Peyer's patch (tissue), 4 donors: ENCODE results near the gene APC. TPM values are rescaled to one million over a fixed set of nuclear protein-coding genes. Genes with fewer than 3 reads are reported as not detected.
"Not testable (repeated sequence)": the region's sequence is repeated elsewhere in the genome, so short reads cannot be mapped to it uniquely, and the experiment has no call there.

Experiments used
- DNase-seq, 3 donors: peaks; one replicate each; pipeline ENCODE4 v3.0.0-alpha.2; 2017 to 2019
- H3K27ac ChIP-seq, 4 donors: fragments of 200-600 bp; sonication (generic); one replicate each; pipeline ENCODE4 v1.5.1; 2016 to 2019
- H3K27me3 ChIP-seq, 2 donors: fragments of 200-600 bp; sonication (generic); one replicate each; pipeline ENCODE4 v1.5.1; 2019
- H3K36me3 ChIP-seq, 3 donors: fragments of 200-600 bp; sonication (generic); one replicate each; pipeline ENCODE4 v1.5.1; 2016 to 2019
- H3K4me1 ChIP-seq, 4 donors: fragments of 200-600 bp; sonication (generic); one replicate each; pipeline ENCODE4 v1.5.1; 2016 to 2019
- H3K4me3 ChIP-seq, 4 donors: fragments of 200-600 bp; sonication (generic); 1 replicate in 3 of 4; 2 replicates in 1 of 4; pipeline ENCODE4 v1.5.1; 2016 to 2019; ENCODE audit warnings: mild to moderate bottlenecking in 1 of 4
- H3K9me3 ChIP-seq, 4 donors: fragments of 200-600 bp; sonication (generic); one replicate each; pipeline ENCODE4 v1.5.1; 2016 to 2019; ENCODE audit warnings: mild to moderate bottlenecking in 1 of 4
- POLR2A ChIP-seq, 2 donors: fragments of 450-650 bp; IDR thresholded peaks; one replicate each; pipeline ENCODE4 v1.5.1; 2017; ENCODE audit warnings: antibody characterized with exemption in 2 of 2, mild to moderate bottlenecking in 2 of 2, moderate library complexity in 2 of 2
- total RNA-seq, 4 donors: library from RNA; depleted of rRNA; stranded (reverse); fragments of >200 nt; gene quantifications; one replicate each; pipeline ENCODE4 v1.1.0, GENCODE V29; 2016
- TF ChIP-seq, protein P1 (sequence below), 6 experiments: fragments of 450-650 bp in 4 of 6; fragments of 200-600 bp in 2 of 6; sonication (generic) in 1 of 6; IDR thresholded peaks; one replicate each; pipeline ENCODE4 v1.5.1; 2017 to 2019; ENCODE audit warnings: antibody characterized with exemption in 6 of 6, mild to moderate bottlenecking in 3 of 6, moderate library complexity in 1 of 6

APC gene
- total RNA-seq, 4 donors from 2014 or later: 71.0 to 148 (median 106) TPM

DNA sequence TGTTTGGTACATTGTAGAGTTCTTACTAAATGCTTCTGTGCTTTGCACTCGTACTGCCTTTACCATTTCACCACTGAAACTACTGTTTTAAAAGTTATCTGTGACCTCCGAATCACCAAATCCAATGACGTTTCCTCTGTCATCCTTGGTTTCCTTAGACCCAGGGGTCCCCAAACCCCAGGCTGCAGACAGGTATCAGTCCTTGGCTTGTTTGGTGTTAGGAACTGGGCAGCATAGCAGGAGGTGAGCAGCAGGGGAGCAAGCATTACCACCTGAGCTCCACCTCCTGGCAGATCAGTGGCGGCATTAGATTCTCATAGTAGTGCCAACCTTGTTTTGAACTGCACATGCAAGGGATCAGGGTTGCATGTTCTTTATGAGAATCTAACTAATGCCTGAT lies 26.8 kb upstream of the APC start:
- H3K27me3 ChIP-seq: no peaks in the 10 kb centered on the region
- no peak overlapping the region for H3K4me3 ChIP-seq
- H3K9me3 ChIP-seq: no peaks in the 10 kb centered on the region
- H3K27ac ChIP-seq: no peak overlapping the region
- no peak for TF ChIP-seq POLR2A (IDR thresholded peaks at IDR 0.05)
- TF ChIP-seq, protein P1, sequence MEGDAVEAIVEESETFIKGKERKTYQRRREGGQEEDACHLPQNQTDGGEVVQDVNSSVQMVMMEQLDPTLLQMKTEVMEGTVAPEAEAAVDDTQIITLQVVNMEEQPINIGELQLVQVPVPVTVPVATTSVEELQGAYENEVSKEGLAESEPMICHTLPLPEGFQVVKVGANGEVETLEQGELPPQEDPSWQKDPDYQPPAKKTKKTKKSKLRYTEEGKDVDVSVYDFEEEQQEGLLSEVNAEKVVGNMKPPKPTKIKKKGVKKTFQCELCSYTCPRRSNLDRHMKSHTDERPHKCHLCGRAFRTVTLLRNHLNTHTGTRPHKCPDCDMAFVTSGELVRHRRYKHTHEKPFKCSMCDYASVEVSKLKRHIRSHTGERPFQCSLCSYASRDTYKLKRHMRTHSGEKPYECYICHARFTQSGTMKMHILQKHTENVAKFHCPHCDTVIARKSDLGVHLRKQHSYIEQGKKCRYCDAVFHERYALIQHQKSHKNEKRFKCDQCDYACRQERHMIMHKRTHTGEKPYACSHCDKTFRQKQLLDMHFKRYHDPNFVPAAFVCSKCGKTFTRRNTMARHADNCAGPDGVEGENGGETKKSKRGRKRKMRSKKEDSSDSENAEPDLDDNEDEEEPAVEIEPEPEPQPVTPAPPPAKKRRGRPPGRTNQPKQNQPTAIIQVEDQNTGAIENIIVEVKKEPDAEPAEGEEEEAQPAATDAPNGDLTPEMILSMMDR (IDR thresholded peaks at IDR 0.05): peak in 1 of 6 experiments; percentile 13
- H3K36me3 ChIP-seq: no peaks in the 10 kb centered on the region
- no peak for DNase-seq
- peaks cover 0 to 36% (median 6%) of the 10 kb centered on the region in 4 donors for H3K4me1 ChIP-seq

DNA sequence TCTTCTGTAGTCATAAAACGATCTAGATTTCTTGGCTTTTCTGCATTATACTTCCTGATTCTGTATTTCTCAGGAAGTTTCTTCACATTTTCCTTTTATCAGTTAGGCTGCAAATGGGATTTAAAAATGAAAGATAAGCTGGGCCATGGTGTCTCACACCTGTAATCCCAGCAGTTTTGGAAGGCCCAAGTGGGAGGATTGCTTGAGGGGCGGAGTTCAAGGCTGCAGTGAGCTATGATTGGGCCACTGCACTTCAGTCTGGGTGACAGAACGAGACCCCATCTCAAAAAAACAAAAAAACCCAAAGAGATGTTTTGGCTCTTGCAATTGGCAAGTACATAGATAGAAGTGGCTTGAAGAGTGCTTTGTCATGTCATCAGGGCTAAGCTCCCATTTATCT lies 26.2 kb upstream of the APC start:
- H3K4me1 ChIP-seq: peaks cover 0 to 36% (median 6%) of the 10 kb centered on the region in 4 donors
- H3K4me3 ChIP-seq: no peak overlapping the region
- TF ChIP-seq, protein P1 (IDR thresholded peaks at IDR 0.05): no peak
- no peaks in the 10 kb centered on the region for H3K27me3 ChIP-seq
- H3K9me3 ChIP-seq: no peaks in the 10 kb centered on the region
- no peaks in the 10 kb centered on the region for H3K36me3 ChIP-seq
- no peak overlapping the region for H3K27ac ChIP-seq
- no peak for DNase-seq

DNA sequence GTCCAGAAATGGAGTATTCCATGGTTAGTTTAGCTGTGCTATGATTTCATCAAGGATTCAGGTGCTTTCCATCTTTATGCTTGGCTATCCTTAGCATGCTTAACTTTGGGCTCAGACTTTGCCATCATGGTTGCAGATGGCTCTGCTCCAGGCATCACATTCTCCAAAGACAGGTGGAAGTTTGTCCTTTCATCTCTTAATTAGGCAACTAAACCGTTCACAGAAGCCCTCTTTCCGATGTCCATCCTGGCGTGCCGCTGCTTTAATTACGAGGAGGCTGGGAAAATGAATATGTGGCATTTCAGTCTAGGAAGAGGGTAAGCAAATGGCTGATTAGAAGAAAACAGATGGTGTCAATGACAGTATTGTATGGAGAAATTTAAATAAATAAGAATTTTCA lies 24.5 kb upstream of the APC start:
- no peak for TF ChIP-seq POLR2A (IDR thresholded peaks at IDR 0.05)
- TF ChIP-seq, protein P1 (IDR thresholded peaks at IDR 0.05): no peak
- Histone ChIP-seq H3K27me3 (no peaks in the 10 kb centered on the region), H3K4me3 (no peak overlapping the region), H3K9me3 (no peaks in the 10 kb centered on the region), H3K4me1 (peaks cover 0 to 36% (median 6%) of the 10 kb centered on the region in 4 donors), H3K36me3 (no peaks in the 10 kb centered on the region), H3K27ac (no peak overlapping the region)
- DNase-seq: no peak

DNA sequence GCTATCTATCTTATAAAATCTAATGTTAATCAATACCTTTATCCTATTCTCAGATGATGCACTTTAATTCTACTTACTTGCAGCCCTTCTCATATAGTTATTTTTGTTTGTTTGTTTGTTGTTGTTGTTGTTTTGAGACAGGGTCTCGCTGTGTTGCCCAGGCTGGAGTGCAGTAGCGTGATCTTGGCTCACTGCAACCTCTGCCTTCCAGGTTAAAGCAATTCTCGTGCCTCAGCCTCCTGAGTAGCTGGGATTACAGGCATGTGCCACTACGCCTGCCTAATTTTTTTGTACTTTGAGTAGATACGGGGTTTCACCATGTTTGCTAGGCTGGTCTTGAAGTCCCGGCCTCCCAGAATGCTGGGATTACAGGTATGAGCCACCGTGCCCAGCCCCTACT lies 20.8 kb upstream of the APC start:
- H3K9me3 ChIP-seq, H3K27ac ChIP-seq, H3K4me1 ChIP-seq, H3K4me3 ChIP-seq, DNase-seq, H3K36me3 ChIP-seq, H3K27me3 ChIP-seq: not testable (repeated sequence)

DNA sequence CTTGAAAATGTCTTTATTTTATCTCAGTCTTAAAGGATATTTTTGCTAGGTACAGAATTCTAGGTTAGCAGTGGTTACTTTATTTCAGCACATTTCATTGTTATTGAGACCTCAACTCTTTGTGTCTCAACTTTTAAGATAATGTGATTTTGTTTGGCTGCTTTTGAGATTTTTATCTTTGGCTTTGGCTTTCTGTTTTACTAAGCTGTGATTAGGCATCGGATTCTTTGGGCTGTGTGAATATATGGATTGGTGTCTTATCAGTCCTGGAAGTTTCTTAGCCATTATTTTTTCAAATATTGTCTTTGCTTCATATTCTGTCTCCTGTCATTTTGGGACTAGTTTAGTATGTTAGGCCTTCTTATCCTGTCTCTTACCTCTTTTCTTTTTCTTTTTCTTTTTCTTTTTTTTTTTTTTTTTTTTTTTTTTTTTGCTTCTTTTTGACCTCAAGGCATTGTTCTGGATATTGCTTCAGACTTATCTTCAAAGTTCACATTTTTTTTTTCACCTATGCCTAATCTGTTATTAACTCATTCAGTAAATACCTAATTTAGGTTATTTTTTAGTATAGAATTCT lies 20.1 kb upstream of the APC start:
- no peak overlapping the region for H3K4me3 ChIP-seq
- H3K4me1 ChIP-seq: peaks cover 0 to 7% (median 0%) of the 10 kb centered on the region in 4 donors
- no peaks in the 10 kb centered on the region for H3K36me3 ChIP-seq
- DNase-seq: no peak
- no peak overlapping the region for H3K27ac ChIP-seq
- H3K27me3 ChIP-seq: no peaks in the 10 kb centered on the region
- no peaks in the 10 kb centered on the region for H3K9me3 ChIP-seq
- TF ChIP-seq, protein P1 (IDR thresholded peaks at IDR 0.05): no peak
- no peak for TF ChIP-seq POLR2A (IDR thresholded peaks at IDR 0.05)

DNA sequence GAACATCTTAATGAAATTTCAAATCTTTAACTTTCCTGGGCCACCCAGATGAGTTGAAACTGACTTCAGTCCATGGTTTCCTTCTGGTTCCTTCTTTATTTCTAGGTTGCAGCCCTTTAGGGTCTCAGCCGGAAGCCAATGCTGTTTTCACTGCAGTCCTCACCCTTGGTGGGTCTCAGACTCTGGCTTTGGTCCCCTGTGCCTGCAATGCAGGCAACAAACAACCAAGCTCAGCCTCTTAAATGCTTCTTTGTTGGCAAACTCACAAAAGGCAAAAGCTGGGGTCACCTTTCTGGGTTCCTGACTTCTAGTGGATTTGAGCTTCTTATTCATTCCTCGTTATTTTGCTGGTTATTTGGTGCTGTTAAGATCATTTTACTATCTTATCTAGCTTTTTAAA lies 19.3 kb upstream of the APC start:
- peaks cover 0 to 8% (median 0%) of the 10 kb centered on the region in 4 donors for H3K4me1 ChIP-seq
- H3K9me3 ChIP-seq: no peaks in the 10 kb centered on the region
- TF ChIP-seq POLR2A (IDR thresholded peaks at IDR 0.05): no peak
- TF ChIP-seq, protein P1 (IDR thresholded peaks at IDR 0.05): no peak
- no peaks in the 10 kb centered on the region for H3K36me3 ChIP-seq
- no peak for DNase-seq
- no peak overlapping the region for H3K27ac ChIP-seq
- H3K27me3 ChIP-seq: no peaks in the 10 kb centered on the region
- no peak overlapping the region for H3K4me3 ChIP-seq
